Small intestine (tissue), 7 donors: ENCODE data around the gene VAMP5. TPM values are rescaled to one million over a fixed set of nuclear protein-coding genes. Genes with fewer than 3 reads are reported as not detected.
"Not testable (repeated sequence)": the region's sequence is repeated elsewhere in the genome, so short reads cannot be mapped to it uniquely, and the experiment has no call there.

Source experiments
- DNase-seq, 2 donors: peaks; one replicate each; pipeline versions ENCODE4 v3.0.0 to v3.0.0-alpha.2; 2013
- FAIRE-seq: peaks from 2 replicates; lab custom pipeline; 2012; peaks lifted over from hg19 to GRCh38; lab: Jason Lieb, UNC
- H3K27ac ChIP-seq, 3 donors: one replicate each; pipeline ENCODE4 v1.5.1; 2013; ENCODE audit warnings: low read length in 2 of 3, mild to moderate bottlenecking in 2 of 3, control low read depth in 1 of 3, inconsistent platforms in 1 of 3, low read depth in 1 of 3, moderate library complexity in 1 of 3
- H3K27me3 ChIP-seq, 3 donors: one replicate each; pipeline ENCODE4 v1.6.1; 2013; ENCODE audit warnings: low read length in 3 of 3, inconsistent platforms in 1 of 3; ENCODE audit not compliant: control insufficient read depth in 3 of 3, insufficient read depth in 3 of 3
- H3K36me3 ChIP-seq, 3 donors: one replicate each; pipeline ENCODE4 v1.6.1; 2013; ENCODE audit warnings: low read length in 3 of 3, inconsistent platforms in 1 of 3, low read depth in 1 of 3, mild to moderate bottlenecking in 1 of 3, moderate library complexity in 1 of 3; ENCODE audit not compliant: control insufficient read depth in 3 of 3, insufficient read depth in 2 of 3
- H3K4me1 ChIP-seq, 3 donors: one replicate each; pipeline ENCODE4 v1.6.1; 2013; ENCODE audit warnings: low read length in 2 of 3, inconsistent platforms in 1 of 3, low read depth in 1 of 3, mild to moderate bottlenecking in 1 of 3, moderate library complexity in 1 of 3; ENCODE audit not compliant: control insufficient read depth in 3 of 3, insufficient read depth in 2 of 3
- H3K4me3 ChIP-seq, 3 donors: one replicate each; pipeline ENCODE4 v1.5.1; 2013; ENCODE audit warnings: low read length in 3 of 3, control low read depth in 1 of 3, inconsistent platforms in 1 of 3, low read depth in 1 of 3, mild to moderate bottlenecking in 1 of 3, moderate library complexity in 1 of 3
- H3K9me3 ChIP-seq, 2 donors: one replicate each; pipeline ENCODE4 v1.6.1; 2013; ENCODE audit warnings: low read depth in 1 of 2, low read length in 1 of 2; ENCODE audit not compliant: control insufficient read depth in 2 of 2, insufficient read depth in 1 of 2
- WGBS, 3 donors: extraction: QIAGEN DNeasy Blood & Tissue Kit; methylation state at CpG; one replicate each; pipeline ENCODE4 v1.1.7; 2013; 5-methylcytosine and 5-hydroxymethylcytosine counted together
- polyA plus RNA-seq, 4 donors: library from polyadenylated mRNA; stranded (reverse) in 3 of 4; unstranded in 1 of 4; fragments of 200-250 nt in 3 of 4; fragments of 120-200 nt in 1 of 4; gene quantifications; one replicate each; pipeline versions ENCODE4 v1.2.1 to v1.2.3, GENCODE V29; 2013
- donor health status: healthy with polysubstance abuse.
- donor health status: control.
- donor health status: control.
- donor health status: Bipolar disorder and iron deficiency.
- donor health status: healthy.

Gene VAMP5
- polyA plus RNA-seq, 4 donors = 12.8 to 110 (median 86.4) TPM

- Histone ChIP-seq H3K4me1 (peaks cover 0 to 14% (median 12%) of the 10 kb centered on the region in 3 donors), H3K27me3 (no peaks in the 10 kb centered on the region), H3K4me3 (no peak overlapping the region), H3K36me3 (peaks cover 0 to 2% (median 0%) of the 10 kb centered on the region in 3 donors), H3K27ac (peak overlapping the region in 1 of 3 donors; percentile 75), H3K9me3 (no peaks in the 10 kb centered on the region)
- DNase-seq (no peak), FAIRE-seq (no peak)
- WGBS, 3 donors = 75 to 84% (median 79%) methylated on average over 2 of the region's 2 CpGs
Observed at GRCh38 chr2:85590950-85591349, 6.7 kb downstream of the VAMP5 start.

- 80 to 85% (median 81%) methylated on average over 12 of the region's 12 CpGs for WGBS, 3 donors
- Histone ChIP-seq H3K36me3 (peaks cover 0 to 4% (median 0%) of the 10 kb centered on the region in 3 donors), H3K27ac (no peak overlapping the region), H3K4me3 (no peak overlapping the region), H3K27me3 (no peaks in the 10 kb centered on the region), H3K9me3 (no peaks in the 10 kb centered on the region), H3K4me1 (peaks cover 2 to 15% (median 7%) of the 10 kb centered on the region in 3 donors)
- FAIRE-seq = no peak
- no peak for DNase-seq
Observed at GRCh38 chr2:85591563-85591962, 7.3 kb downstream of the VAMP5 start.

- not testable (repeated sequence) for H3K4me3 ChIP-seq, DNase-seq, H3K27me3 ChIP-seq, FAIRE-seq, H3K27ac ChIP-seq, H3K9me3 ChIP-seq
- WGBS, 3 donors = 61 to 82% (median 72%) methylated on average over 9 of the region's 9 CpGs
- H3K36me3 ChIP-seq = peaks cover 0 to 11% (median 0%) of the 10 kb centered on the region in 3 donors
- H3K4me1 ChIP-seq = peaks cover 4 to 23% (median 6%) of the 10 kb centered on the region in 3 donors
Observed at GRCh38 chr2:85592299-85592698, 8.1 kb downstream of the VAMP5 start.

- H3K36me3 ChIP-seq = peaks cover 0 to 16% (median 0%) of the 10 kb centered on the region in 3 donors
- WGBS, 3 donors = 29 to 72% (median 61%) methylated on average over 2 to 3 of the region's 3 CpGs
- no peaks in the 10 kb centered on the region for H3K27me3 ChIP-seq
- peaks cover 4 to 30% (median 6%) of the 10 kb centered on the region in 3 donors for H3K4me1 ChIP-seq
- no peak overlapping the region for H3K4me3 ChIP-seq
- no peak for DNase-seq
- FAIRE-seq = no peak
- H3K27ac ChIP-seq = no peak overlapping the region
- no peaks in the 10 kb centered on the region for H3K9me3 ChIP-seq
Observed at GRCh38 chr2:85593023-85593422, 8.8 kb downstream of the VAMP5 start.

GRCh38 chr2:85594715-85595300, 10.6 kb downstream of the VAMP5 start:
- H3K27me3 ChIP-seq = no peaks in the 10 kb centered on the region
- peaks cover 0 to 33% (median 7%) of the 10 kb centered on the region in 3 donors for H3K36me3 ChIP-seq
- H3K9me3 ChIP-seq = no peaks in the 10 kb centered on the region
- H3K4me3 ChIP-seq = peak overlapping the region; percentile 53 to 79 (median 76)
- H3K4me1 ChIP-seq = peaks cover 6 to 37% (median 6%) of the 10 kb centered on the region in 3 donors
- 16 to 20% (median 17%) methylated on average over 13 of the region's 13 CpGs for WGBS, 3 donors
- peak overlapping the region; percentile 57 to 94 (median 91) for H3K27ac ChIP-seq
- FAIRE-seq (no peak), DNase-seq (no peak)

- DNase-seq (peak; percentile 97 to 99), FAIRE-seq (peak; percentile 61)
Observed at GRCh38 chr2:85595301-85596025, 11.2 kb downstream of the VAMP5 start, which contains the start of gene RNF181. TSS of gene RNF181 (plus strand) at chr2:85595745. CDS start at chr2:85595764, 19 bp downstream.

GRCh38 chr2:85596026-85596333, 11.7 kb downstream of the VAMP5 start:
- FAIRE-seq = no peak
- WGBS, 3 donors = 2 to 3% (median 3%) methylated on average over 10 of the region's 10 CpGs
- H3K27me3 ChIP-seq = no peaks in the 10 kb centered on the region
- peaks cover 6 to 40% (median 6%) of the 10 kb centered on the region in 3 donors for H3K4me1 ChIP-seq
- peaks cover 0 to 45% (median 9%) of the 10 kb centered on the region in 3 donors for H3K36me3 ChIP-seq
- DNase-seq = no peak
- peak overlapping the region; percentile 75 to 79 (median 76) for H3K4me3 ChIP-seq
- H3K9me3 ChIP-seq = no peaks in the 10 kb centered on the region
- H3K27ac ChIP-seq = peak overlapping the region; percentile 66 to 94 (median 92)

More at GRCh38 chr2:85595301-85596025, 11.2 kb downstream of the VAMP5 start, which contains the start of gene RNF181:
- H3K4me1 ChIP-seq = peaks cover 6 to 37% (median 6%) of the 10 kb centered on the region in 3 donors
- peak within 1 kb of the TSS; percentile 66 to 94 (median 92) for H3K27ac ChIP-seq
- peak within 1 kb of the TSS; percentile 75 to 79 (median 76) for H3K4me3 ChIP-seq
- peaks cover 0 to 40% (median 8%) of the 10 kb centered on the region in 3 donors for H3K36me3 ChIP-seq
- WGBS, 3 donors = 0 to 1% (median 0%) methylated on average over 47 of the region's 47 CpGs
- no peaks in the 10 kb centered on the region for H3K27me3 ChIP-seq
- no peaks in the 10 kb centered on the region for H3K9me3 ChIP-seq

- 54 to 68% (median 67%) methylated on average over 3 of the region's 3 CpGs for WGBS, 3 donors
- FAIRE-seq = no peak
- Histone ChIP-seq H3K4me1 (peaks cover 6 to 44% (median 10%) of the 10 kb centered on the region in 3 donors), H3K4me3 (peak overlapping the region in 2 of 3 donors; percentile 76 to 79), H3K36me3 (peaks cover 0 to 49% (median 9%) of the 10 kb centered on the region in 3 donors), H3K27ac (no peak overlapping the region), H3K27me3 (no peaks in the 10 kb centered on the region), H3K9me3 (no peaks in the 10 kb centered on the region)
- DNase-seq = no peak
Observed at GRCh38 chr2:85596486-85597143, 12.4 kb downstream of the VAMP5 start.
